ENCODE measurements around the gene MMP14. TPM values are rescaled to one million over a fixed set of nuclear protein-coding genes. Genes with fewer than 3 reads are reported as not detected.

Gene MMP14
- total and polyA plus RNA-seq, 4 donors: 60.5 to 262 (median 78.0) TPM

DNA sequence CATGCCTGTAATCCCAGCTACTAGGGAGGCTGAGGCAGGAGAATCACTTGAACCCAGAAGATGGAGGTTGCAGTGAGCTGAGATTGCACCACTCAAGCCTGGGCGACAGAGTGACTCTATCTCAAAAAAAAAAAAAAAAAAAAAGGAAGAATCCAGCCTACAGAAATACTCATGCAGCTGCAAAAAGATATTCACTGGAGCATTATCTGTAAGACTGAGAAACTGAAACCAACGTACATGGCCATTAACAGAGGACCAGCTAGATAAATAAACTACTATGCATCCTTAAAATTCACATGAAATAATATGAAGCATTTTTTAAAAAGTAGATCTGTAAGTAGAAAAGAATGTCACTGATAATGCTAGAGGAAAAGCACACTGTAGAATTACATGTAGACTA lies 24.7 kb upstream of the MMP14 start:
- DNase-seq (ENCODE audit: low read depth in 4 of 6, low spot score in 6 of 6): no peak
- Histone ChIP-seq H3K36me3 (ENCODE audit: control insufficient read depth, insufficient read depth, low read length) (no peaks in the 10 kb centered on the region), H3K27ac (ENCODE audit: low read depth, low read length) (no peak overlapping the region), H3K9me3 (ENCODE audit: control insufficient read depth, insufficient read depth, low read length) (no peaks in the 10 kb centered on the region), H3K4me3 (ENCODE audit: low read depth, low read length) (no peak overlapping the region), H3K27me3 (ENCODE audit: control insufficient read depth, insufficient read depth, low read length) (no peaks in the 10 kb centered on the region), H3K4me1 (ENCODE audit: control insufficient read depth, insufficient read depth, low read length) (no peaks in the 10 kb centered on the region)
- WGBS (ENCODE audit: insufficient coverage): no CpG with 5 or more reads among the region's 2 CpGs

DNA sequence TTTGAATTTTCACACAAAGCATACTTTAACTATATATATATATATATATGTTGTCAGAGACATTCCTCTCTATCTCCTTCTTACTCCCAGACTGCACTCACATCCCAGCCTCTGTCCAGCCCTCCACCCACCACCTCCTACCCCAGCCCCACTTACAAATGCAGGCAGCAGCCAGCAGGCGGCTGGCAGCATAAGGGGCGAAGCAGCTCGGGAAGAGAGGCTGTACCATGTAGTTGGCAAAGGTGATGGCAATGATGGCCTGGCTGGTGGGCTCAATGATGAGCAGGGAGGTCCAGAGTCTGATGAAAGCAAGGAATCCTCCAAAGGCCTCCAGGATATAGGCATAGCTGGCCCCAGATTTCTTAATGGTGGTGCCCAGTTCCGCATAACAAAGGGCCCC lies 23.6 kb upstream of the MMP14 start:
- WGBS (ENCODE audit: insufficient coverage): 62% methylated on average over 2 of the region's 4 CpGs
- no peak for DNase-seq (ENCODE audit: low read depth in 4 of 6, low spot score in 6 of 6)
- no peaks in the 10 kb centered on the region for H3K27me3 ChIP-seq (ENCODE audit: control insufficient read depth, insufficient read depth, low read length)
- no peaks in the 10 kb centered on the region for H3K36me3 ChIP-seq (ENCODE audit: control insufficient read depth, insufficient read depth, low read length)
- no peaks in the 10 kb centered on the region for H3K9me3 ChIP-seq (ENCODE audit: control insufficient read depth, insufficient read depth, low read length)
- no peaks in the 10 kb centered on the region for H3K4me1 ChIP-seq (ENCODE audit: control insufficient read depth, insufficient read depth, low read length)
- H3K27ac ChIP-seq (ENCODE audit: low read depth, low read length): no peak overlapping the region
- no peak overlapping the region for H3K4me3 ChIP-seq (ENCODE audit: low read depth, low read length)

DNA sequence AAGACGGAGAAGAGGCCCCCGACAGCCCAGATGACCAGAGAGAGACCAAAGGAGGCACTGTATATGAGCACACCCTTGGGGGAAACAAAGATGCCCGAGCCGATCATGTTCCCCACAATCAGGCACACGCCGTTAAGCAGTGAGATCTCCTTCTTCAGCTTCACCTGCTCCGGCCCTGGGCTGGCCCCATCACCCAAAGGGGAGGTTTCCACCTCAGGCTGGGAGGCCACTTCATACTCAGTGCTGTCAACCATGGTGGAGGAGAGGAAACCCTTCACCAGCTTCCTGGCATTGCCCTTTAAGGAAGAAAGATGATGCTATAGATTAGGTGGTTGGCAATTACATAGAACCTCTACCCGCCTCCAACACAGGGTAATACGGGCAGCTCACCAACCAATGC lies 23.2 kb upstream of the MMP14 start:
- WGBS (ENCODE audit: insufficient coverage): 66% methylated on average over 7 of the region's 9 CpGs
- no peaks in the 10 kb centered on the region for H3K4me1 ChIP-seq (ENCODE audit: control insufficient read depth, insufficient read depth, low read length)
- H3K27me3 ChIP-seq (ENCODE audit: control insufficient read depth, insufficient read depth, low read length): no peaks in the 10 kb centered on the region
- no peak overlapping the region for H3K4me3 ChIP-seq (ENCODE audit: low read depth, low read length)
- no peak for DNase-seq (ENCODE audit: low read depth in 4 of 6, low spot score in 6 of 6)
- H3K9me3 ChIP-seq (ENCODE audit: control insufficient read depth, insufficient read depth, low read length): no peaks in the 10 kb centered on the region
- H3K27ac ChIP-seq (ENCODE audit: low read depth, low read length): no peak overlapping the region
- no peaks in the 10 kb centered on the region for H3K36me3 ChIP-seq (ENCODE audit: control insufficient read depth, insufficient read depth, low read length)

DNA sequence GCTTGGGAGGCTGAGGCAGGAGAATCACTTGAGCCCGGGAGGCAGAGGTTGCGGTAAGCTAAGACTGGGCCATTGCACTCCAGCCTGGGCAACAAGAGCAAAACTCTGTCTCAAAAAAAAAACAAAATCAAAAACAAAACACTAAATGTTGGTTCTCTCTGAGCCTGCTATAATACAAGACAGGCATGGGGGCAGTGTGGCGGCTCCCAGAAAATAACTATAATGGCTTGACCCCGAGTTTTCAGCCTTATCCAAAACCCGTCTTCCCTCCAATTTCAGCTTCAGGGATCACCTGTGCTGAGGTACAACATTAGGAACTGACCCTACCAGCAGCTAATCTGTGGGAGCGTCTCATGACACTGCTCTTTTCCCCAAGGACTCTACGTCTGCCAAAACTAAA lies 22.0 kb upstream of the MMP14 start:
- Histone ChIP-seq H3K4me3 (ENCODE audit: low read depth, low read length) (no peak overlapping the region), H3K9me3 (ENCODE audit: control insufficient read depth, insufficient read depth, low read length) (no peaks in the 10 kb centered on the region), H3K27me3 (ENCODE audit: control insufficient read depth, insufficient read depth, low read length) (no peaks in the 10 kb centered on the region), H3K27ac (ENCODE audit: low read depth, low read length) (no peak overlapping the region), H3K36me3 (ENCODE audit: control insufficient read depth, insufficient read depth, low read length) (no peaks in the 10 kb centered on the region), H3K4me1 (ENCODE audit: control insufficient read depth, insufficient read depth, low read length) (peaks cover 2% of the 10 kb centered on the region)
- WGBS (ENCODE audit: insufficient coverage): 94% methylated on average over 5 of the region's 7 CpGs
- no peak for DNase-seq (ENCODE audit: low read depth in 4 of 6, low spot score in 6 of 6)

DNA sequence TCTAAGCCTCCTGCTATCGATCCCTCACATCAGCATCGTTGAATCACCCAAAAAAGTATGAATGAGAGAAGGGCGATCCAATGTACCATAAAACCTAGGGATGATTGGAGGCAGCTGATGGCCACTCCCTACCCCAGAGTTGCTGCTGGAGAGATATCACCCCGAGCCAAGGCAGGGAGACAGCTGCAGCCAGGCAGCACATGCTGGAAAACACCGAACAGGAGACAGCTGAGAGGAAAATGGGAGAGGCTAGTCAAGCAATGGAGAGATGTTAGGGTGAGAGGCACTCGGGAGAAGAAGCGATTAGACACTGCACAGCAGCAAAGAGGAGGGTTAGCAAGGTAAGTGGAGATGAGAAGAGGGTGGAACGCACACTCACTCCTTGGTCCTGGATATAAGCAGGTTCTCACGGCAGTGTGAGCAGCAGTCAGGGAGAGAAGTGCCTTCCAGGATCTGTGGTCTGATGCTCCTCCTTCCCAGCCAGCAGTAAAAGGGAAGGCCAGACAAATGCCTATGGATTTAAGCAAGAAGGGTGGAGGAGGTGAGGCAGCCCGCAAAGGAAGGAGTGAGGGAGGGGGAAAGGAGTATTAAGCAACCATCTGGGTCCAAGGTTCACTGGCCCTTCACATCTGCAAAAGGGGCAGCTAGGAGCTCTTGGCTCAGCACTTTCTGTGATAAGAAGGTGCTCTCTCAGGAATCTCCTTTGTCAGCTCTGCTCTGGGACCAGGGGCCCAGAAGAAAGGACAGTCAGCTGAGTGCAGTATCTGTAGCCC lies 21.3 kb upstream of the MMP14 start, which contains the start of gene SLC7A7:
SLC7A7 (minus strand) TSS at position 495 of the 773 bp plus-strand sequence. CDS start 2,037 bp downstream, outside the sequence.
- no peak within 1 kb of the TSS for H3K4me3 ChIP-seq (ENCODE audit: low read depth, low read length)
- WGBS (ENCODE audit: insufficient coverage): 45% methylated on average over 7 of the region's 10 CpGs
- H3K4me1 ChIP-seq (ENCODE audit: control insufficient read depth, insufficient read depth, low read length): peaks cover 7% of the 10 kb centered on the region
- H3K27ac ChIP-seq (ENCODE audit: low read depth, low read length): peak within 1 kb of the TSS; percentile 35
- no peak for DNase-seq (ENCODE audit: low read depth in 4 of 6, low spot score in 6 of 6)
- no peaks in the 10 kb centered on the region for H3K27me3 ChIP-seq (ENCODE audit: control insufficient read depth, insufficient read depth, low read length)
- no peaks in the 10 kb centered on the region for H3K36me3 ChIP-seq (ENCODE audit: control insufficient read depth, insufficient read depth, low read length)
- H3K9me3 ChIP-seq (ENCODE audit: control insufficient read depth, insufficient read depth, low read length): no peaks in the 10 kb centered on the region

DNA sequence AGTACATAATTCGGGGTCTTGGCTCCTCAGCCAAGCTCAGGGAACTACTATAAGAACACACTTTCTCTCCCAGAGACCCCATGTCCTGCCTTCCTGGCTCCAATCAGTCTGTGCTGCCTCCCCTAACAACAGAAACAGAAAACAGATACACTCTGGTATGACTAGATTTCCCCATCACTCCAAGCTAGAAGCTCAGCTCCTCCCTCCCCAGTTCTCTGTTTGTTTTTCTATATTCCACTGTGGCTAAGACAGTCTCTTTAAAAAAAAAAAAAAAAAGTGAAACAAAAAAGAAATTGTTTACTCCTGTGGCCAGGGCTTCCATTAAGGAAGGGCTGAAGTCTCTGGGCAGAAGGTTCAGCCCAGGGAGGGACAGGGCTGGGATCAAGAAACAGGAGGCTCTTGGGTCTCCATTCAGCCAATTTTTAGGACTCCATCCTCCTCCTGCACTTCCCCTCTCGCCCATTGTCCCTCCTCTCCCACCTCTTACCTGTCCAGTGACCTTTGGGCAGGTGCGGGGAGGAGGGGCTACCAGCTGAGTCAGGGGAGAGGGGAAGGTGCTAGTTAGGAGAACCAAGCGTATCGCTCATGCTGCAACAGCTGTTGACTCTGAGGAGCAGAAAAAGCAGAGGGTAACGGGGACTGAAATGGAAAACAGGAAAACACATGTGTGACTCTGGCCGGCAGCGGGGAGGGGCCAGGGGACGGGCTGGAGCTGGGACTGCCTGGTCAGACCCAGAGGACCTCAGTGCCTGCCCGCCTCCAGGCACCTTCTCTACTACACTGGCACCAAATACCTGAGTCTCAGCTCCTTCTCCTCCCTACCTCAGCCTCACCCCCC lies 17.0 kb upstream of the MMP14 start:
- DNase-seq (ENCODE audit: low read depth in 4 of 6, low spot score in 6 of 6): no peak
- no peaks in the 10 kb centered on the region for H3K9me3 ChIP-seq (ENCODE audit: control insufficient read depth, insufficient read depth, low read length)
- H3K27me3 ChIP-seq (ENCODE audit: control insufficient read depth, insufficient read depth, low read length): no peaks in the 10 kb centered on the region
- no peaks in the 10 kb centered on the region for H3K36me3 ChIP-seq (ENCODE audit: control insufficient read depth, insufficient read depth, low read length)
- peak overlapping the region; percentile 78 for H3K27ac ChIP-seq (ENCODE audit: low read depth, low read length)
- peaks cover 31% of the 10 kb centered on the region for H3K4me1 ChIP-seq (ENCODE audit: control insufficient read depth, insufficient read depth, low read length)
- H3K4me3 ChIP-seq (ENCODE audit: low read depth, low read length): peak overlapping the region; percentile 12
- 33% methylated on average over 8 of the region's 10 CpGs for WGBS (ENCODE audit: insufficient coverage)

DNA sequence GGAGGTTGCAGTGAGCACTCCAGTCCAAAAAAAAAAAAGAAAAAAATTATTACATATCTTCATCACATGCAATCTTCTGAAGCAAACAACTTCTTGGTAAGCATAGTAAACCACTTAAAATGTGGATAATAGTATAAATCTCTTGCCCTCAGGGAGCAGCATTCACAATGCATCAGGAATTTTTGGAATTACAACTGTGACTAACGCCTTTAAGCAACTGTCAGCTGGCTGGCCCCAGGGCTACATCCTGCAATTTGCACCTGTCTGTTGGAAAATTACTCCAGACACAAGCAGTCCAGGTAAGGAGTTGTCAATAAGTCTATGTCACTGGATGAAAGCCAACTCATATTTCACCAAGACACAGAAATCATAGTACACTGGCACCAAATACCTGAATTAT lies 15.7 kb upstream of the MMP14 start:
- no peaks in the 10 kb centered on the region for H3K9me3 ChIP-seq (ENCODE audit: control insufficient read depth, insufficient read depth, low read length)
- DNase-seq (ENCODE audit: low read depth in 4 of 6, low spot score in 6 of 6): no peak
- peaks cover 34% of the 10 kb centered on the region for H3K4me1 ChIP-seq (ENCODE audit: control insufficient read depth, insufficient read depth, low read length)
- no peak overlapping the region for H3K27ac ChIP-seq (ENCODE audit: low read depth, low read length)
- H3K27me3 ChIP-seq (ENCODE audit: control insufficient read depth, insufficient read depth, low read length): peaks cover 4% of the 10 kb centered on the region
- WGBS (ENCODE audit: insufficient coverage): 60% methylated on average over 1 of the region's 1 CpG
- no peak overlapping the region for H3K4me3 ChIP-seq (ENCODE audit: low read depth, low read length)
- no peaks in the 10 kb centered on the region for H3K36me3 ChIP-seq (ENCODE audit: control insufficient read depth, insufficient read depth, low read length)

DNA sequence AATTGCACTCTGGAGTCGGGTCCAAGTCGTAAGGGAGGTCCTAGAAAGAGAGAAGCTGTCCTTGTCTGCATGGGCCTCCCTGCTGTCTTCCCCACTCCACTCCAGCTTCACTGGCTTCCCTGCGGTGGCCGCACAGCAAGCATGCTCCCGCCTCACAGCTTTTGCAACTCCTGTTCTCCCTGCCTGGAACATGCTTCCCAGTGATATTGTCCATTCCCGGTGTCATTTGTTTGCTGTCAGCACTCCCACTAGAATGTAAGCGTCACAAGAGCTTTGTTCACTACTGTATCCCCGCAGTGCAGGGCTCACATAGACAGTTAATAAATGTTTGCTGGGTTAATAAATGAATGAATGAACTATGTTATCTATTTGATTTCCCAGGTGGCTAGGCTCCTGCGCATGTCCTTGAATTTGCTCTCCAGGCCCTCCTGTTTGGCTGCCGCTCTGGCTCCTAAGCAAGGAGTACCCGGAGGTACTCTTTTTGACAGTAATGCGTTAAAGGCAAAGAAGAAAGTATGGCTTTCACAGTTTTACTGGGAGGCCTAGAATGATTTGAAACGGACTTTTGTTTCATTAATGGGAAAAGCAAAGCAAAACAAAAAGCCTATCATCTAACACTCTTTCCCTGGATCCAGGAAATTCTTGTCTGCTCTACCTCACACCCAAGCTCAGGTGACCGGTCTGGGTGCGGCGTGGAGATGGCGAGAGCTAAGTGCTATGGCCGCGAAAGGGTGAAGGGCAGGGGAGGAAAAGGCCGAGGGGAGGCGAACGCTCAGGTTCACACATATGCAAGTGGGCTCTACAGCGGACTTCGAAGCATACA lies 15.0 kb upstream of the MMP14 start:
- Histone ChIP-seq H3K36me3 (ENCODE audit: control insufficient read depth, insufficient read depth, low read length) (no peaks in the 10 kb centered on the region), H3K4me1 (ENCODE audit: control insufficient read depth, insufficient read depth, low read length) (peaks cover 34% of the 10 kb centered on the region), H3K9me3 (ENCODE audit: control insufficient read depth, insufficient read depth, low read length) (no peaks in the 10 kb centered on the region), H3K4me3 (ENCODE audit: low read depth, low read length) (no peak overlapping the region), H3K27ac (ENCODE audit: low read depth, low read length) (peak overlapping the region; percentile 15), H3K27me3 (ENCODE audit: control insufficient read depth, insufficient read depth, low read length) (peaks cover 4% of the 10 kb centered on the region)
- peak in 1 of 6 donors; percentile 26 for DNase-seq (ENCODE audit: low read depth in 4 of 6, low spot score in 6 of 6)
- 39% methylated on average over 12 of the region's 24 CpGs for WGBS (ENCODE audit: insufficient coverage)

DNA sequence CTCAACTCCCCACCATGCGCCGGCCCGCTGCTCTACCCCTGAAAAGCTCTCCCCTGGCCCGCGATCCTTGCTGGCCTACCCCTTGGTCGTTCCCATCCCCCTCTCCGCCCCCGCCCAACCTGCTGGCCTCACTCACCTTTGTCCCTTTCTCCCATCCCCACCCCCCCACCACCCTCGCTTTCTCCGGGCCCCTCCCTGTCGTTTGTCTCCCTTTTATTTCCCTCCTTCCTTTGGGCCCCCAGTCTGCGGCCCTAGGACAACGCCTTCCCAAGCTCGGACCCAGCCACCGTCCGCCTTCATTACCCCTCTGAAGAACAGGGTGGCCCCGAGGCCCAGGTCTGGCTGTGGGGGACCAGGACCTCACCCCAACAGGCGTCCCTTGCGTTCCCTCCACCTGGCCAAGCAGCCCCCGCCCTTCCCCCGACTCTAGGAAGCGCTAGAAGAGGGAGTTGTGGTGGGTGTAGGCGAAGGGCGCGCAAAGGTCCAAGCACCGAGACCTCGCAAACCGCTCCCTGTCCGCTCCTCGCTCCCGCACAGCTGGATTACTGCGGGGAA lies 14.3 kb upstream of the MMP14 start:
- H3K9me3 ChIP-seq (ENCODE audit: control insufficient read depth, insufficient read depth, low read length): no peaks in the 10 kb centered on the region
- H3K4me1 ChIP-seq (ENCODE audit: control insufficient read depth, insufficient read depth, low read length): peaks cover 34% of the 10 kb centered on the region
- peaks cover 4% of the 10 kb centered on the region for H3K27me3 ChIP-seq (ENCODE audit: control insufficient read depth, insufficient read depth, low read length)
- H3K36me3 ChIP-seq (ENCODE audit: control insufficient read depth, insufficient read depth, low read length): no peaks in the 10 kb centered on the region
- H3K27ac ChIP-seq (ENCODE audit: low read depth, low read length): peak overlapping the region; percentile 73
- WGBS (ENCODE audit: insufficient coverage): 19% methylated on average over 24 of the region's 32 CpGs
- no peak for DNase-seq (ENCODE audit: low read depth in 4 of 6, low spot score in 6 of 6)
- peak overlapping the region; percentile 26 for H3K4me3 ChIP-seq (ENCODE audit: low read depth, low read length)

All from spinal cord (tissue), 10 donors.